HCT116 (cell line): ENCODE measurements around the gene ITSN1. TPM values are rescaled to one million over a fixed set of nuclear protein-coding genes. Genes with fewer than 3 reads are reported as not detected.

Source experiments
- ATAC-seq: fragments of 200-7000 bp; cut with Tn5 transposase; 2 replicates; pipeline ENCODE4 v1.9.1; 2020; ENCODE audit warnings: mild to moderate bottlenecking, moderate library complexity
- BruUV-seq: library from RNA; stranded (reverse); fragments of 400-500 nt; replicated peaks from 2 replicates; lab custom pipeline; 2021; lab: Mats Ljungman, UMichigan
- CTCF ChIA-PET: fragments of 300-600 bp; sonication (Branson Sonifier 250); formaldehyde crosslinking; loops from one replicate; lab custom pipeline; 2021; ENCODE audit warnings: antibody characterized with exemption; lab: Charles Lee
- POLR2A ChIA-PET: fragments of 300-600, 350-600 bp; sonication (Branson Sonifier 250); formaldehyde crosslinking; loops from one replicate; lab custom pipeline; 2021; ENCODE audit warnings: antibody characterized with exemption; lab: Charles Lee
- RAD21 ChIA-PET, 2 experiments: fragments of 300-600 bp; sonication (Branson Sonifier 250); formaldehyde crosslinking; loops; one replicate each; lab custom pipeline; 2023; ENCODE audit warnings: low total read pairs in 2 of 2; ENCODE audit not compliant: uncharacterized antibody in 2 of 2, unreplicated experiment in 2 of 2, low non-redundant PET in 1 of 2; lab: Charles Lee
- DNase-seq: peaks from one replicate; pipeline ENCODE4 v3.0.0-alpha.2; 2010; ENCODE audit warnings: low read depth, low spot score
- H2AFZ ChIP-seq: fragments of 200-600 bp; shearing (Covaris generic), sonication (generic); 2 replicates; pipeline ENCODE4 v1.6.1; 2017; ENCODE audit warnings: low read depth, mixed run types, mixed read lengths, antibody characterized with exemption, low read length; ENCODE audit not compliant: poor library complexity, severe bottlenecking
- H3K27ac ChIP-seq: 2 replicates; pipeline ENCODE4 v1.5.1; 2012; ENCODE audit warnings: low read depth, low read length
- H3K27me3 ChIP-seq: fragments of 200-600 bp; sonication (generic); 2 replicates; pipeline ENCODE4 v1.6.1; 2016; ENCODE audit warnings: mixed run types, low read length, mixed read lengths; ENCODE audit not compliant: insufficient read depth
- H3K36me3 ChIP-seq, 2 experiments: fragments of 200-500 bp in 1 of 2; fragments of 200-600 bp in 1 of 2; sonication (Bioruptor generic) in 1 of 2; sonication (generic) in 1 of 2; 2 replicates each; pipeline versions ENCODE4 v1.5.1 to v1.6.1; 2014 to 2016; ENCODE audit warnings: low read length in 2 of 2, inconsistent platforms in 1 of 2, mixed read lengths in 1 of 2, mixed run types in 1 of 2; ENCODE audit not compliant: insufficient read depth in 2 of 2, control insufficient read depth in 1 of 2
- H3K4me1 ChIP-seq, 2 experiments: fragments of 200-600 bp in 1 of 2; sonication (generic) in 1 of 2; 2 replicates each; pipeline versions ENCODE4 v1.5.1 to v1.6.1; 2012 to 2017; ENCODE audit warnings: low read length in 2 of 2, inconsistent platforms in 1 of 2, mild to moderate bottlenecking in 1 of 2, mixed read lengths in 1 of 2, mixed run types in 1 of 2, moderate library complexity in 1 of 2; ENCODE audit not compliant: insufficient read depth in 2 of 2, control insufficient read depth in 1 of 2
- H3K4me2 ChIP-seq: fragments of 200-600 bp; sonication (generic); 2 replicates; pipeline ENCODE4 v1.6.1; 2017; ENCODE audit warnings: mixed run types, low read length, mixed read lengths
- H3K4me3 ChIP-seq, 2 experiments: fragments of 200-600 bp in 1 of 2; sonication (generic) in 1 of 2; replicated peaks in 1 of 2; 2 replicates each; pipeline ENCODE4 v1.5.1; 2011 to 2016; ENCODE audit warnings: low read length in 2 of 2, control low read depth in 1 of 2, low read depth in 1 of 2, mild to moderate bottlenecking in 1 of 2, mixed read lengths in 1 of 2, mixed run types in 1 of 2
- H3K79me2 ChIP-seq: fragments of 200-600 bp; sonication (generic); 2 replicates; pipeline ENCODE4 v1.6.1; 2017; ENCODE audit warnings: mild to moderate bottlenecking, mixed run types, low read length, moderate library complexity, mixed read lengths; ENCODE audit not compliant: insufficient read depth
- H3K9ac ChIP-seq: fragments of 200-600 bp; sonication (generic); 2 replicates; pipeline ENCODE4 v1.6.1; 2016; ENCODE audit warnings: low read length, mixed read lengths
- H3K9me2 ChIP-seq: fragments of 200-600 bp; sonication (generic), shearing (Covaris generic); 2 replicates; pipeline ENCODE4 v1.6.1; 2017; ENCODE audit warnings: mixed run types, mild to moderate bottlenecking, moderate library complexity; ENCODE audit not compliant: insufficient read depth
- H3K9me3 ChIP-seq, 2 experiments: fragments of 200-500 bp in 1 of 2; fragments of 200-600 bp in 1 of 2; sonication (Bioruptor generic) in 1 of 2; sonication (generic) in 1 of 2; 2 replicates each; pipeline ENCODE4 v1.6.1; 2014 to 2017; ENCODE audit warnings: low read length in 2 of 2, mixed read lengths in 2 of 2, inconsistent platforms in 1 of 2, low read depth in 1 of 2, mild to moderate bottlenecking in 1 of 2, mixed run types in 1 of 2, moderate library complexity in 1 of 2; ENCODE audit not compliant: control insufficient read depth in 1 of 2, insufficient read depth in 1 of 2
- H4K20me1 ChIP-seq: fragments of 200-600 bp; sonication (generic), shearing (Covaris generic); 2 replicates; pipeline ENCODE4 v1.6.1; 2017; ENCODE audit warnings: mixed run types, mild to moderate bottlenecking, moderate library complexity; ENCODE audit not compliant: insufficient read depth
- ATF3 ChIP-seq: IDR thresholded peaks from 2 replicates; pipeline ENCODE4 v1.6.1; 2012
- EGR1 ChIP-seq: IDR thresholded peaks from 2 replicates; pipeline ENCODE4 v1.6.1; 2012; ENCODE audit warnings: low read depth
- ELF1 ChIP-seq: IDR thresholded peaks from 2 replicates; pipeline ENCODE4 v1.6.1; 2012; ENCODE audit warnings: low read depth, borderline replicate concordance
- EZH2 ChIP-seq: fragments of 200-600 bp; sonication (generic); IDR thresholded peaks from 2 replicates; pipeline ENCODE4 v1.6.1; 2017; ENCODE audit warnings: antibody characterized with exemption, mixed run types
- FOSL1 ChIP-seq: IDR thresholded peaks from 2 replicates; pipeline ENCODE4 v1.6.1; 2012; ENCODE audit warnings: low read depth
- JUND ChIP-seq: IDR thresholded peaks from 2 replicates; pipeline ENCODE4 v1.6.1; 2012
- POLR2AphosphoS5 ChIP-seq: IDR thresholded peaks from 2 replicates; pipeline ENCODE4 v1.6.1; 2011; ENCODE audit warnings: mild to moderate bottlenecking, low read depth, low read length, moderate library complexity
- RAD21 ChIP-seq: IDR thresholded peaks from 2 replicates; pipeline ENCODE4 v1.6.1; 2012; ENCODE audit warnings: low read depth, mild to moderate bottlenecking
- SIN3A ChIP-seq: IDR thresholded peaks from 2 replicates; pipeline ENCODE4 v1.6.1; 2012; ENCODE audit warnings: low read depth
- SP1 ChIP-seq: IDR thresholded peaks from 2 replicates; pipeline ENCODE4 v1.6.1; 2012; ENCODE audit warnings: low read depth
- SRF ChIP-seq: IDR thresholded peaks from 2 replicates; pipeline ENCODE4 v1.6.1; 2012; ENCODE audit warnings: low read depth
- TCF7L2 ChIP-seq: IDR thresholded peaks from 2 replicates; pipeline ENCODE4 v1.7.0; 2011; ENCODE audit warnings: borderline replicate concordance, inconsistent platforms; ENCODE audit not compliant: insufficient read depth, insufficient read length; ENCODE audit errors: extremely low read depth
- ZBTB33 ChIP-seq: IDR thresholded peaks from 2 replicates; pipeline ENCODE4 v1.6.1; 2011; ENCODE audit warnings: mild to moderate bottlenecking, low read length, moderate library complexity; ENCODE audit not compliant: insufficient replicate concordance; ENCODE audit errors: extremely low read depth
- ZNF274 ChIP-seq: fragments of 200-500 bp; sonication (Bioruptor generic); IDR thresholded peaks from 2 replicates; pipeline ENCODE4 v1.6.1; 2014; ENCODE audit warnings: mild to moderate bottlenecking, low read depth, low read length, inconsistent platforms
- intact Hi-C: fragments of 100-400 bp; cut with micrococcal nuclease; formaldehyde crosslinking; loops from 2 replicates; pipeline ENCODE4 v1.10.0; 2022
- total RNA-seq: library from RNA; stranded (reverse); gene quantifications from one replicate; pipeline ENCODE4 v1.2.1, GENCODE V29; 2021; ENCODE audit not compliant: unreplicated experiment
- TF ChIP-seq, protein P1 (sequence below): IDR thresholded peaks from 2 replicates; pipeline ENCODE4 v1.6.1; 2012; ENCODE audit warnings: low read depth

ITSN1 gene
- total RNA-seq, 1 experiment from 2014 or later: 25.8 TPM

- no peak overlapping the region for H3K4me3 ChIP-seq
- no TSS peak for BruUV-seq
- no peak overlapping the region for H2AFZ ChIP-seq
- no peaks in the 10 kb centered on the region for H3K9me2 ChIP-seq
- H3K27me3 ChIP-seq: no peaks in the 10 kb centered on the region
- CTCF ChIA-PET: no interaction called here
- no peaks in the 10 kb centered on the region for H4K20me1 ChIP-seq
- ATAC-seq: 0 out of 2 replicates have a peak, but pooled peaks have one; percentile 47
- POLR2A ChIA-PET: no interaction called here
- intact Hi-C loops: no loop called here
- no peak for DNase-seq
- no peaks in the 10 kb centered on the region for H3K79me2 ChIP-seq
- no peaks in the 10 kb centered on the region for H3K9me3 ChIP-seq
- TF ChIP-seq SIN3A: no peak
- no peak for TF ChIP-seq EZH2
- peaks cover 7 to 8% of the 10 kb centered on the region in 2 experiments for H3K4me1 ChIP-seq
- H3K27ac ChIP-seq: no peak overlapping the region
- H3K4me2 ChIP-seq: peak overlapping the region; percentile 3
- RAD21 ChIA-PET: no interaction called here
- no peak overlapping the region for H3K9ac ChIP-seq
- H3K36me3 ChIP-seq: no peaks in the 10 kb centered on the region
Measured at GRCh38 chr21:33848249-33848953, 206.1 kb downstream of the ITSN1 start.

- H4K20me1 ChIP-seq: no peaks in the 10 kb centered on the region
- ATAC-seq: no peak
- no TSS peak for BruUV-seq
- H3K27me3 ChIP-seq: no peaks in the 10 kb centered on the region
- H3K27ac ChIP-seq: no peak overlapping the region
- H3K4me3 ChIP-seq: no peak overlapping the region
- H2AFZ ChIP-seq: no peak overlapping the region
- POLR2A ChIA-PET: interaction anchor here (0.6 kb wide), 1 partner anchor 124 kb away, joined by 3 read pairs; no protein-coding TSS in a partner anchor
- no peak overlapping the region for H3K4me2 ChIP-seq
- H3K4me1 ChIP-seq: peaks cover 12 to 13% of the 10 kb centered on the region in 2 experiments
- H3K9me3 ChIP-seq: no peaks in the 10 kb centered on the region
- H3K36me3 ChIP-seq: no peaks in the 10 kb centered on the region
- RAD21 ChIA-PET: no interaction called here
- H3K9me2 ChIP-seq: no peaks in the 10 kb centered on the region
- intact Hi-C loops: no loop called here
- no peaks in the 10 kb centered on the region for H3K79me2 ChIP-seq
- DNase-seq: no peak
- CTCF ChIA-PET: no interaction called here
- H3K9ac ChIP-seq: no peak overlapping the region
- TF ChIP-seq TCF7L2 (no peak), SP1 (no peak), POLR2AphosphoS5 (no peak), EGR1 (no peak), SRF (no peak), ZNF274 (no peak), JUND (no peak), ELF1 (no peak), ZBTB33 (no peak), RAD21 (no peak), FOSL1 (no peak), ATF3 (no peak)
- TF ChIP-seq, protein P1, sequence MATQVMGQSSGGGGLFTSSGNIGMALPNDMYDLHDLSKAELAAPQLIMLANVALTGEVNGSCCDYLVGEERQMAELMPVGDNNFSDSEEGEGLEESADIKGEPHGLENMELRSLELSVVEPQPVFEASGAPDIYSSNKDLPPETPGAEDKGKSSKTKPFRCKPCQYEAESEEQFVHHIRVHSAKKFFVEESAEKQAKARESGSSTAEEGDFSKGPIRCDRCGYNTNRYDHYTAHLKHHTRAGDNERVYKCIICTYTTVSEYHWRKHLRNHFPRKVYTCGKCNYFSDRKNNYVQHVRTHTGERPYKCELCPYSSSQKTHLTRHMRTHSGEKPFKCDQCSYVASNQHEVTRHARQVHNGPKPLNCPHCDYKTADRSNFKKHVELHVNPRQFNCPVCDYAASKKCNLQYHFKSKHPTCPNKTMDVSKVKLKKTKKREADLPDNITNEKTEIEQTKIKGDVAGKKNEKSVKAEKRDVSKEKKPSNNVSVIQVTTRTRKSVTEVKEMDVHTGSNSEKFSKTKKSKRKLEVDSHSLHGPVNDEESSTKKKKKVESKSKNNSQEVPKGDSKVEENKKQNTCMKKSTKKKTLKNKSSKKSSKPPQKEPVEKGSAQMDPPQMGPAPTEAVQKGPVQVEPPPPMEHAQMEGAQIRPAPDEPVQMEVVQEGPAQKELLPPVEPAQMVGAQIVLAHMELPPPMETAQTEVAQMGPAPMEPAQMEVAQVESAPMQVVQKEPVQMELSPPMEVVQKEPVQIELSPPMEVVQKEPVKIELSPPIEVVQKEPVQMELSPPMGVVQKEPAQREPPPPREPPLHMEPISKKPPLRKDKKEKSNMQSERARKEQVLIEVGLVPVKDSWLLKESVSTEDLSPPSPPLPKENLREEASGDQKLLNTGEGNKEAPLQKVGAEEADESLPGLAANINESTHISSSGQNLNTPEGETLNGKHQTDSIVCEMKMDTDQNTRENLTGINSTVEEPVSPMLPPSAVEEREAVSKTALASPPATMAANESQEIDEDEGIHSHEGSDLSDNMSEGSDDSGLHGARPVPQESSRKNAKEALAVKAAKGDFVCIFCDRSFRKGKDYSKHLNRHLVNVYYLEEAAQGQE: no peak
Measured at GRCh38 chr21:33849834-33850233, 207.5 kb downstream of the ITSN1 start.
